Measurements from ENCODE around the gene IL1R2.

- TF ChIP-seq CTCF (IDR thresholded peaks at IDR 0.05) = no peak
- TF ChIP-seq FOXK1 (CRISPR knock-in tag; IDR thresholded peaks at IDR 0.05) = no peak
- no peak for TF ChIP-seq ZNF532 (CRISPR knock-in tag; IDR thresholded peaks at IDR 0.05; ENCODE audit: borderline replicate concordance)
- no peak for TF ChIP-seq TP53 (CRISPR knock-in tag; IDR thresholded peaks at IDR 0.05)
- no peak for TF ChIP-seq ZNF232 (CRISPR knock-in tag; IDR thresholded peaks at IDR 0.05)
- no peak for TF ChIP-seq MLX (CRISPR knock-in tag; IDR thresholded peaks at IDR 0.05)
- TF ChIP-seq PRDM15 (CRISPR knock-in tag; IDR thresholded peaks at IDR 0.05) = no peak
- no peak for TF ChIP-seq SMAD4 (CRISPR knock-in tag; IDR thresholded peaks at IDR 0.05)
- TF ChIP-seq ATF1 (CRISPR knock-in tag; IDR thresholded peaks at IDR 0.05) = no peak
- TF ChIP-seq E2F5 (CRISPR knock-in tag; IDR thresholded peaks at IDR 0.05) = no peak
- no peak for TF ChIP-seq USF2 (CRISPR knock-in tag; IDR thresholded peaks at IDR 0.05)
- no peak for TF ChIP-seq SP1 (CRISPR knock-in tag; conservative IDR thresholded peaks at IDR 0.05)
- TF ChIP-seq ATF2 (CRISPR knock-in tag; IDR thresholded peaks at IDR 0.05; ENCODE audit: borderline replicate concordance, low read depth) = no peak
Observed at GRCh38 chr2:101967826-101968513, 23.8 kb upstream of the IL1R2 start.
